A172 (cell line): ENCODE results near the gene MED27. TPM values are rescaled to one million over a fixed set of nuclear protein-coding genes. Genes with fewer than 3 reads are reported as not detected.

Source experiments
- DNase-seq: peaks from one replicate; pipeline ENCODE4 v3.0.0-alpha.2; 2015; ENCODE audit warnings: low spot score
- total RNA-seq: library from RNA; depleted of rRNA; stranded (reverse); fragments of >200 nt; shearing (Covaris generic); gene quantifications from 2 replicates; pipeline ENCODE4 v1.2.3, GENCODE V29; 2014; rRNA removed

MED27 gene
- total RNA-seq, 1 experiment from 2014 or later = 20.7 TPM

- no peak for DNase-seq
Observed at GRCh38 chr9:131812116-131812790, 267.4 kb downstream of the MED27 start.

- no peak for DNase-seq
Observed at GRCh38 chr9:131811405-131811804, 268.3 kb downstream of the MED27 start.

- DNase-seq = no peak
Observed at GRCh38 chr9:131810351-131811170, 269.1 kb downstream of the MED27 start.

Other genes starting within 250 kb of the MED27 start
- gene NTNG2, start 82.2 kb upstream of the MED27 start, total RNA-seq = 3.8 and 5.7 TPM in 2 replicates